Breast epithelium (tissue), 4 donors: Measurements from ENCODE around the gene TNFSF8. TPM values are rescaled to one million over a fixed set of nuclear protein-coding genes. Genes with fewer than 3 reads are reported as not detected.

Source experiments
- DNase-seq, 2 donors: peaks; one replicate each; pipeline ENCODE4 v3.0.0-alpha.2; 2019; ENCODE audit warnings: low spot score in 2 of 2
- H3K27ac ChIP-seq, 2 donors: fragments of 200-600 bp; sonication (generic) in 1 of 2; one replicate each; pipeline ENCODE4 v1.5.1; 2016 to 2019; ENCODE audit warnings: mild to moderate bottlenecking in 1 of 2
- H3K27me3 ChIP-seq, 2 donors: fragments of 200-600 bp; sonication (generic) in 1 of 2; one replicate each; pipeline versions ENCODE4 v1.5.1 to v1.6.0; 2017 to 2019; ENCODE audit warnings: control low read depth in 1 of 2, mild to moderate bottlenecking in 1 of 2
- H3K36me3 ChIP-seq: fragments of 200-600 bp; one replicate; pipeline ENCODE4 v1.5.1; 2019
- H3K4me1 ChIP-seq, 2 donors: fragments of 200-600 bp; sonication (generic); one replicate each; pipeline ENCODE4 v1.5.1; 2016 to 2019; ENCODE audit warnings: control low read depth in 1 of 2
- H3K4me3 ChIP-seq, 3 donors: fragments of 200-600 bp; sonication (generic); 1 replicate in 2 of 3; 2 replicates in 1 of 3; pipeline ENCODE4 v1.5.1; 2016 to 2019; ENCODE audit warnings: mild to moderate bottlenecking in 3 of 3, moderate library complexity in 2 of 3
- H3K9me3 ChIP-seq, 2 donors: fragments of 200-600 bp; sonication (generic) in 1 of 2; one replicate each; pipeline ENCODE4 v1.5.1; 2016 to 2019; ENCODE audit warnings: control low read depth in 1 of 2
- CTCF ChIP-seq, 3 donors: fragments of 450-650 bp; IDR thresholded peaks; one replicate each; pipeline ENCODE4 v1.5.1; 2016 to 2017; ENCODE audit warnings: antibody characterized with exemption in 3 of 3, mild to moderate bottlenecking in 3 of 3, moderate library complexity in 3 of 3
- POLR2A ChIP-seq: fragments of 450-650 bp; IDR thresholded peaks from one replicate; pipeline ENCODE4 v1.6.1; 2016; ENCODE audit warnings: antibody characterized with exemption, mild to moderate bottlenecking, moderate library complexity
- POLR2AphosphoS5 ChIP-seq, 3 donors: sonication (generic); formaldehyde crosslinking; IDR thresholded peaks; one replicate each; pipeline ENCODE4 v1.6.1; 2017; ENCODE audit warnings: antibody characterized with exemption in 3 of 3
- intact Hi-C: fragments of 100-400 bp; cut with DNase I; formaldehyde crosslinking; loops from one replicate; pipeline ENCODE4 v1.15.1; 2023; ENCODE audit warnings: low total_unique reads
- total RNA-seq, 3 donors: library from RNA; depleted of rRNA; stranded (reverse); fragments of >200 nt; gene quantifications; one replicate each; pipeline ENCODE4 v1.1.0, GENCODE V29; 2016

The TNFSF8 gene
- total RNA-seq, 3 donors from 2014 or later = 2.6 to 9.8 (median 4.7) TPM

- TF ChIP-seq POLR2A = no peak
- TF ChIP-seq POLR2AphosphoS5 (IDR thresholded peaks at IDR 0.05) = no peak
- no peak for TF ChIP-seq CTCF (IDR thresholded peaks at IDR 0.05)
- intact Hi-C loops = no loop called here
- no peaks in the 10 kb centered on the region for H3K4me1 ChIP-seq
- no peaks in the 10 kb centered on the region for H3K27me3 ChIP-seq
- no peak overlapping the region for H3K27ac ChIP-seq
- no peaks in the 10 kb centered on the region for H3K36me3 ChIP-seq
- DNase-seq = no peak
- H3K9me3 ChIP-seq = no peaks in the 10 kb centered on the region
- H3K4me3 ChIP-seq = no peak overlapping the region
These were observed 6.5 kb downstream of the TNFSF8 start for GRCh38 chr9:114923918-114924317.

- no peaks in the 10 kb centered on the region for H3K9me3 ChIP-seq
- no peak overlapping the region for H3K27ac ChIP-seq
- TF ChIP-seq POLR2A = no peak
- no peak for TF ChIP-seq CTCF (IDR thresholded peaks at IDR 0.05)
- TF ChIP-seq POLR2AphosphoS5 (IDR thresholded peaks at IDR 0.05) = no peak
- H3K4me1 ChIP-seq = no peaks in the 10 kb centered on the region
- no peaks in the 10 kb centered on the region for H3K27me3 ChIP-seq
- no peak overlapping the region for H3K4me3 ChIP-seq
- intact Hi-C loops = no loop called here
- no peak for DNase-seq
- no peaks in the 10 kb centered on the region for H3K36me3 ChIP-seq
These were observed 9.2 kb downstream of the TNFSF8 start for GRCh38 chr9:114921171-114921570.

- Histone ChIP-seq H3K36me3 (no peaks in the 10 kb centered on the region), H3K4me3 (no peak overlapping the region), H3K27me3 (no peaks in the 10 kb centered on the region), H3K4me1 (no peaks in the 10 kb centered on the region), H3K27ac (no peak overlapping the region), H3K9me3 (no peaks in the 10 kb centered on the region)
- TF ChIP-seq POLR2A = no peak
- no peak for TF ChIP-seq CTCF (IDR thresholded peaks at IDR 0.05)
- TF ChIP-seq POLR2AphosphoS5 (IDR thresholded peaks at IDR 0.05) = no peak
- intact Hi-C loops = no loop called here
- DNase-seq = no peak
These were observed 10.8 kb downstream of the TNFSF8 start for GRCh38 chr9:114919611-114920010.

GRCh38 chr9:114916481-114916880, 13.9 kb downstream of the TNFSF8 start:
- H3K9me3 ChIP-seq = no peaks in the 10 kb centered on the region
- intact Hi-C loops = no loop called here
- no peak for DNase-seq
- H3K27ac ChIP-seq = no peak overlapping the region
- TF ChIP-seq POLR2AphosphoS5 (IDR thresholded peaks at IDR 0.05) (no peak), CTCF (IDR thresholded peaks at IDR 0.05) (no peak), POLR2A (no peak)
- no peaks in the 10 kb centered on the region for H3K27me3 ChIP-seq
- H3K4me1 ChIP-seq = no peaks in the 10 kb centered on the region
- H3K36me3 ChIP-seq = no peaks in the 10 kb centered on the region
- no peak overlapping the region for H3K4me3 ChIP-seq

GRCh38 chr9:114914139-114914538, 16.3 kb downstream of the TNFSF8 start:
- TF ChIP-seq POLR2A = no peak
- Histone ChIP-seq H3K27me3 (no peaks in the 10 kb centered on the region), H3K4me1 (peaks cover 2 to 12% of the 10 kb centered on the region in 2 donors), H3K9me3 (no peaks in the 10 kb centered on the region), H3K36me3 (no peaks in the 10 kb centered on the region), H3K4me3 (no peak overlapping the region), H3K27ac (no peak overlapping the region)
- DNase-seq = no peak
- intact Hi-C loops = loop anchor here (5.0 kb wide), 1 partner anchor 172 kb away; no protein-coding TSS in a partner anchor

- intact Hi-C loops = loop anchor here (5.0 kb wide), 1 partner anchor 171 kb away; no protein-coding TSS in a partner anchor
- no peak for DNase-seq
- Histone ChIP-seq H3K4me3 (no peak overlapping the region), H3K27ac (no peak overlapping the region), H3K36me3 (no peaks in the 10 kb centered on the region), H3K9me3 (no peaks in the 10 kb centered on the region), H3K4me1 (peaks cover 4 to 17% of the 10 kb centered on the region in 2 donors), H3K27me3 (no peaks in the 10 kb centered on the region)
- TF ChIP-seq POLR2AphosphoS5 (IDR thresholded peaks at IDR 0.05) (no peak), CTCF (IDR thresholded peaks at IDR 0.05) (no peak), POLR2A (no peak)
These were observed 16.7 kb downstream of the TNFSF8 start for GRCh38 chr9:114913656-114914055.
